Activated CD8-positive, alpha-beta memory T cell treated with anti-CD3 and anti-CD28 coated beads, Interleukin-2, amount 50 U/mL, for 4 hours (primary cell): ENCODE results near the gene APPL2.
"Not testable (repeated sequence)": the region's sequence is repeated elsewhere in the genome, so short reads cannot be mapped to it uniquely, and the experiment has no call there.

Experiments used
- DNase-seq: peaks from one replicate; pipeline ENCODE4 v3.0.0-alpha.2; 2020

Gene APPL2

DNA sequence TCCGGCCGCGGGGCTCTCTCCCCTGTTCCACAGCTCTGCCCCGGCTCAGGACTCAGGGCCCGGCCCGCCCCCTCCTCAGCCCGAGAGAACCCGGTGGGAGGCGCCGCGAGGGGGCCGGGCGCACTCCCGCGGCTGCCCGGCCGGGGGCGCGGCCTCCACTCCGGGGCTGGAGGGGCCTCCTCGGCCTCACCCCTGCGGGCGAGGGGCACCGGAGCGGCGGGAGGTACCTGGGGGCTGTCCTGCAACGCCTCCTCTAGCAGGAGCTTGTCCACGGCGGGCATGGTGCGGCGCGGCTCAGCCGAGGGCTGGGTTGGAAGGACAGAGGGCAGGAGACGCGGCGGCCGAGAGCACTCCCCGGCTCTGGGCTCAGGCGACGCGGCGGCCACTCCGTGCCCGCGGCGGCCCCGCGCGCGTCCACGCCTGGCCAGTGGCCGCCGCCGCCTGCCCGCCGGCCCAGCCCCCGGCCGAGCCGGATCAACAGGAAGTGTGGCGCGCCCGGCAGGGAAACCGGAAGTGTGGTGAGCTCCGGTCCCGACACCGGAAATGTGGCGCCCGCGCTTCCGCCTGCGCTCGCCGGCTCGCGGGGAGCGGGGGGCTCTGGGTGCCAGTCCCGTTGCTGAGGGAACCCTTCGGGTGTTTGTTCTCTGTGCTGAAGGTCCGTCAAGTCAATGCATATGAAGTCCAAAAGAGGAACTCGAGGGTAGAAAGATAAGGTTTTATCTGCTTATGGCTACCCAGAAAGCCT is at the start of gene APPL2:
APPL2 (minus strand) TSS at position 443 of the 745 bp plus-strand sequence; CDS start at position 281, 162 bp downstream.
- peak; percentile 84 for DNase-seq

- no peak for DNase-seq
These were observed 49.4 kb upstream of the APPL2 start for GRCh38 chr12:105285378-105285777.

DNA sequence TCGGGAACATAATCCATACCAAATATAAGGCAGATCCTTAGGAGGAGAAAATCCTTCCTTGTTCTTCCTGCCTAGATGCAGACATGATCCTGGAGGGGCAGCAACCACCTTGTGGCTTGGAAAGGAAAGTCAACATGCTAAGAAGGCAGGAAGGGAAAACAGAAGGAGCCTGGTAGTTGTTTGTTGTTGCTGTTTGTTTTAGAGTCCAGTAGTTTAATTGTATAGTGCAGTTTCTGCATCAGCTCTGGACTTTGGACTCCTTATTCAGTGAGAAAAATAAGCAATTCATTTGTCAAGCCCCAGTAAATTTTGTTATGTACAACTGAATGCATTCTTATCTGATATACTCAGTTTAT is 45.7 kb upstream of the APPL2 start:
- DNase-seq, result no peak

GRCh38 chr12:105280966-105281693 is 45.2 kb upstream of the APPL2 start:
- no peak for DNase-seq

GRCh38 chr12:105279460-105280056 is 43.6 kb upstream of the APPL2 start:
- peak; percentile 35 for DNase-seq

DNA sequence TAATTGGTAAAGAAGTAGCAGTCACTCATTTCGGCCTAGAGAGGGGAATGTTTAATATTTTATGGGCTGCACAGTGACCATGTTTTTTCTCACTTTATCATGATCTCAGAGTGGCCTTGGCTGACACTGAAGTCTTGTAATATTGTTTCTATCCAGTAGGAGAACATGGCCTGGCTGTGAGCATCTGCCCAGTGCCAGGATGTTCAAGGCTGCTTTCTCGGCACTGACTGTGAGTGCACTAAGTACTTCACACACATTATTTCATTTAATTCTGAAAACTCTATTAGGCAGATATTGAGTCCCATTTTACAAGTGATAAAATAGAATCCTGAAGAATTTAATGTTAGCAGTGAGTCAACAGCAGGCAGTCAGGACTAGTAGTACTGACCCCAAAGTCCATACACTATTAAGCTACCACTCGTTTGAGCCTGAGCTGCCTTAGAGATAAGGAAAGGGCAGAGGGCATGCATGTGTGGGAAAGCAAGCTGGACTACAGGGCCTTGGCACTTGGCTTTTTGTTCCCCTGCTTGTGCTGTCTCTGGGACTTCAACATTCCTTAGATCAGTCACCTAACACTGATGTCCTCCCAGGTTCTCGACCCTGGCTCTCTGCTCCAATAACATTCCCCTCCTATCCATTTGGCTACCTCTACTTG is 42.2 kb upstream of the APPL2 start:
- no peak for DNase-seq

DNA sequence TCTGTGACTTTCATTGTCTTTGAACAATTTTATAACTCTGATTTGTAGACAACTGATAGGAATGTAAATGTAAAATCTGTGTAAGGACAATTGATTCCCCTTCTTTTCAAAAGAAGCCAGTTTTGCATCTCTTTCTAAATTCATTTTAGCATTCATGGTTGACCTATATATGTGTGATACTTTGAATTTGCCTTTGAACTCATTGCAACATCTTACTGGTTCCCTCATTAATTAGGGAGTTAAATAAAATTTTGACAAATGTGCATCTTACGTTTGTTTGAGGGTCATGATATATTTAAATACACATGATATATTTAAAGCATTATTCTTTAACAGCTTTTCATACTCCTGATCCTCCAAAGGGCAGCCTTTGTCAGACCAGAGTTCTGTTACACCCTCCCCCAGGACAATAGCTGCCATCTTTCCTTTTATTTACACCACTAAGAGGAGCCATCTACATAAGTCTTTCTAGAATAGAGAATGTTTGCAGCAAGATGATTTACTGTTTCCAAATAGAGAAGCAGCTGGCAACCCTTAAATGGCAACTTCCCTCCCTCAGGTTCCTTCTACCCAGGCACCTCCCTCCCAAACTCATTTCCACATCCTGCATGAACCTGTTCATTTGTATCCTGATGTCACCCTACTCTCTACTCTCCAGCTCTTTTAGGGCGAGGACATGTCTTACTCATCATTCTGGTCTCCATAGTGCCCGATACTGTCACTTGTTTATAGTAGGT is 40.2 kb upstream of the APPL2 start:
- DNase-seq, result no peak

DNA sequence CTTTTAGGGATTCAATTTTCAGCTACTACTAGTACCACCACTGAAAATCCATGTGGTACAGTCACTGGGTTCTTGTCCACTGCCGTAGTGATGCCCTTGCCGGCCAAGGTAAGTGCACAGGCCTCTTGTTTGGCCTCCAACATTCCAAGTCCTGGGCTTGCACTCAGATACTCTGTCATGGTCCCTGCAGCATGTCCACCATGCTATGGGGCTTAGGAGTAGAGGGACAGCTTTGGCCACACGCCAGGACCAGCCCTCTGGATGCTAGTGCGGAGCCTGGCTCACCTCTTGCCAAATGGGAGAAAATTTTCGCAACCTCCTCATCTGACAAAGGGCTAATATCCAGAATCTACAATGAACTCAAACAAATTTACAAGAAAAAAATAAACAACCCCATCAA is 38.6 kb upstream of the APPL2 start:
- no peak for DNase-seq

DNA sequence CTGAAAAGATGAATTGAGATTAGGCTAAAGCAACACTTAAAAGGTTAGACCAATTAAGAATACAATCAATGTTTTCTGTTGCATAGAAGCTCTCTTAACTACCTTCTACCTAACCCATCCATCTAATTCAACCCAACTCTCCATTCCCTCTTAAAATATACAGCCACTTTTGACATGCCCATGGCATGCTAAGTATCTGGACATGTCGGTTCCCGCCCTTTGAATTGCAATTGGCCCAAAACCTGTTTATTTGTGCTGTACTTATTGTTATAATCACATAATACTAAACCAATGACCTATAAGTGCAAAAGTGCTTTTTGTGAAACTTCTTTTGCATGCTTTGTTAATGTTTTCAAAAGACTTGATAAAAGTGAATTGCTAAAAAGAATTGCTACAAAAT is 37.6 kb upstream of the APPL2 start:
- no peak for DNase-seq

- no peak for DNase-seq
These were observed 36.9 kb upstream of the APPL2 start for GRCh38 chr12:105272814-105273416.

- no peak for DNase-seq
These were observed 36.2 kb upstream of the APPL2 start for GRCh38 chr12:105272152-105272551.

GRCh38 chr12:105271364-105271763 is 35.4 kb upstream of the APPL2 start:
- no peak for DNase-seq

- no peak for DNase-seq
These were observed 34.8 kb upstream of the APPL2 start for GRCh38 chr12:105270671-105271255.

DNA sequence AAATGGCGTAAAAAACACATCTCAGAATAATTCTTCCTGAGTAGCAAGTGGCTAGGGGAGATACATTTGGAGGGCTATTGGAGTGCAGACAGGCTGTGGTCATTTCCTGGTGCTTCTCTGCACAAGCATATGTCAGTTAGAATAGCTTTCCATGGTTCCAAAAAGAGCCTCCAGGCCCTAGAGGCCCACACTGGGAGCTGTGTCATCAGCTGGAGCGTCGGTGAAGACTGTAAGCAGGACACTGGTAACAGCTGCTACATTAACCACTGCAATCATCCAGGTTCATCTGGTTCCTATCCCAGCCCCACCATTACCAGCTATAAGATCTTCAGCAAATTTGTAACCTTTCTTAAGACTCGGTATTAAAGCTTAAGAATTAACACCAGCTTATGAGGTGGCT is 31.7 kb upstream of the APPL2 start:
- DNase-seq, result no peak

GRCh38 chr12:105264771-105265170 is 28.8 kb upstream of the APPL2 start:
- DNase-seq, result no peak

- no peak for DNase-seq
These were observed 26.6 kb upstream of the APPL2 start for GRCh38 chr12:105262461-105263184.

DNA sequence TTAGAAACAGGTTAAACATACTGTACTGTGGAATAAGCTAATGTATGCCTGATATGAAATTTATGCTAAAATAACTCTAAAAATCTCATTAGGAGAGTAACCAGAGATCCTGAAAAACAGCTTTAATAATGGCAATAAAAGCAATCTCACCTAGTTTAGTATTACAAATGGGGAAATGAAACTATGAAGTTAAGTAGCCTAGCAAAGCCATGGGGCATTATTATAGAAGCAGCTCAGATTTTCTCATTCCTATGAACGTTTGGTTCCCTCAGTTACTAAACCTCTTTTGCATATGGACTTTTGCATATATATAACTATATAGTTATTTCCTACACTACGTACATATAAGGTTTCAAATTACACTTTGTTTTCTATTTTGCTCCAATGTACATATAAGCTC is 25.0 kb upstream of the APPL2 start:
- DNase-seq, result no peak

DNA sequence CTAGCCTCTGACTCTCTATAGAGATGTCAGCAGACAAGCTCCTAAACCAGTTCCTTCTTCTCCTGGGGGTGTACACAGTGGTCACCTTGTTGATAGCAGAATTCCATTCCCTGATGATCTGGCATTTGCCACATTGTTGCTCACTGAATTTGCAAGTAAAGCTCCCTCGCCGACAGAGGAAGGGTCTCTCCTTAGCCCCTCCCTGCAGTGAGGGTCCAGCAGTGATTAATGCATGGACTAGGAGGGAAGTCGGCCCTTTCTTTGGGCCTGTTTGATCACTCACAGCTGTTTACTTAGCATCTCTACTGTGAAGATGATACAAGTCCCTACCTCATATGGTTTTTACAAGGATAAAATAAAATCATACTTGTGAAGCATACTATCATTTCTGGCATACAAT is 23.3 kb upstream of the APPL2 start:
- no peak for DNase-seq

- DNase-seq, result no peak
These were observed 21.4 kb upstream of the APPL2 start for GRCh38 chr12:105257321-105257728.

GRCh38 chr12:105256921-105257320 is 20.9 kb upstream of the APPL2 start:
- no peak for DNase-seq

- DNase-seq, result not testable (repeated sequence)
These were observed 20.5 kb upstream of the APPL2 start for GRCh38 chr12:105256431-105256830.
